IPS DF 4.7 (cell line): Measurements from ENCODE around the gene TMOD1.
A peak's percentile ranks its signal among the peaks of the same experiment; 100 is the strongest.

ENCODE experiments used
- DNase-seq: peaks from one replicate; pipeline ENCODE4 v3.0.0-alpha.2; 2013; ENCODE audit warnings: low spot score; ENCODE audit errors: extremely low read depth

The TMOD1 gene

GRCh38 chr9:97632985-97633858 lies 131.8 kb downstream of the TMOD1 start, which contains the start of the genes NCBP1 and TSTD2:
Gene NCBP1, plus strand, starts transcription at chr9:97633821. Its CDS starts 61 bp downstream, at chr9:97633882.
Gene TSTD2, minus strand, starts transcription at chr9:97633368. Its CDS starts 5,806 bp downstream, at chr9:97627562.
- DNase-seq, result peak; percentile 74

GRCh38 chr9:97633859-97634490 lies 132.5 kb downstream of the TMOD1 start:
- DNase-seq, result no peak

GRCh38 chr9:97635026-97635425 lies 133.6 kb downstream of the TMOD1 start:
- DNase-seq, result no peak

- no peak for DNase-seq
Measured at GRCh38 chr9:97636903-97637302, 135.4 kb downstream of the TMOD1 start.

- no peak for DNase-seq
Measured at GRCh38 chr9:97638666-97639065, 137.2 kb downstream of the TMOD1 start.

- no peak for DNase-seq
Measured at GRCh38 chr9:97640325-97640724, 138.9 kb downstream of the TMOD1 start.

- no peak for DNase-seq
Measured at GRCh38 chr9:97645720-97646119, 144.3 kb downstream of the TMOD1 start.

GRCh38 chr9:97647996-97648395 lies 146.5 kb downstream of the TMOD1 start:
- DNase-seq, result no peak
